Osteoblast (primary cell): ENCODE measurements around the gene AIF1. TPM values are rescaled to one million over a fixed set of nuclear protein-coding genes. Genes with fewer than 3 reads are reported as not detected.
A peak's percentile ranks its signal among the peaks of the same experiment; 100 is the strongest.

Experiments used
- DNase-seq: peaks from one replicate; pipeline ENCODE4 v3.0.0; 2011; ENCODE audit warnings: low spot score, mixed read lengths; ENCODE audit not compliant: insufficient read length; ENCODE audit errors: missing footprints
- H2AFZ ChIP-seq: 2 replicates; pipeline ENCODE4 v1.6.0; 2011; ENCODE audit warnings: mild to moderate bottlenecking, low read length
- H3K27ac ChIP-seq: 2 replicates; pipeline ENCODE4 v1.5.1; 2011; ENCODE audit warnings: mild to moderate bottlenecking, low read depth, low read length, moderate library complexity
- H3K27me3 ChIP-seq: 2 replicates; pipeline ENCODE4 v1.6.0; 2012; ENCODE audit warnings: mild to moderate bottlenecking, control low read depth, inconsistent platforms, low read length, moderate library complexity; ENCODE audit not compliant: insufficient read depth
- H3K36me3 ChIP-seq: 2 replicates; pipeline ENCODE4 v1.5.1; 2011; ENCODE audit warnings: mild to moderate bottlenecking, low read length, control low read depth, moderate library complexity; ENCODE audit not compliant: insufficient read depth
- H3K4me1 ChIP-seq: 2 replicates; pipeline ENCODE4 v1.5.1; 2011; ENCODE audit warnings: mild to moderate bottlenecking, low read length, control low read depth, moderate library complexity; ENCODE audit not compliant: insufficient read depth
- H3K4me2 ChIP-seq: 2 replicates; pipeline ENCODE4 v1.6.0; 2011; ENCODE audit warnings: mild to moderate bottlenecking, low read length; ENCODE audit not compliant: insufficient read depth
- H3K4me3 ChIP-seq: fragments of 200-600 bp; sonication (generic); 3 replicates; pipeline ENCODE4 v1.5.1; 2012; ENCODE audit warnings: mild to moderate bottlenecking, low read length, inconsistent platforms; ENCODE audit not compliant: insufficient read depth
- H3K79me2 ChIP-seq: 2 replicates; pipeline ENCODE4 v1.6.0; 2012; ENCODE audit warnings: mild to moderate bottlenecking, low read length, control low read depth, inconsistent platforms; ENCODE audit not compliant: insufficient read depth
- H3K9me3 ChIP-seq: 2 replicates; pipeline ENCODE4 v1.5.1; 2011; ENCODE audit warnings: low read depth, low read length, control low read depth
- H4K20me1 ChIP-seq: 2 replicates; pipeline ENCODE4 v1.6.0; 2012; ENCODE audit warnings: mild to moderate bottlenecking, low read length, control low read depth; ENCODE audit not compliant: insufficient read depth
- CTCF ChIP-seq: IDR thresholded peaks from 2 replicates; pipeline ENCODE4 v1.5.1; 2011; ENCODE audit warnings: mild to moderate bottlenecking, low read depth, low read length, moderate library complexity; ENCODE audit errors: extremely low read depth
- total RNA-seq: library from RNA; depleted of rRNA; stranded (reverse); fragments of >200 nt; gene quantifications from 2 replicates; pipeline ENCODE4 v1.2.3, GENCODE V29; 2012

AIF1 gene
- total RNA-seq, 1 donor = 0.36 TPM

- H3K36me3 ChIP-seq = no peaks in the 10 kb centered on the region
- H3K4me2 ChIP-seq = no peak overlapping the region
- H3K9me3 ChIP-seq = no peaks in the 10 kb centered on the region
- H4K20me1 ChIP-seq = no peaks in the 10 kb centered on the region
- no peaks in the 10 kb centered on the region for H3K27me3 ChIP-seq
- H3K27ac ChIP-seq = no peak overlapping the region
- peak; percentile 78 for DNase-seq
- no peaks in the 10 kb centered on the region for H3K79me2 ChIP-seq
- no peak overlapping the region for H2AFZ ChIP-seq
- H3K4me1 ChIP-seq = no peaks in the 10 kb centered on the region
- no peak for TF ChIP-seq CTCF
- H3K4me3 ChIP-seq = no peak overlapping the region
Observed at GRCh38 chr6:31610968-31611367, 4.1 kb upstream of the AIF1 start.

- H3K4me2 ChIP-seq = no peak overlapping the region
- H3K27ac ChIP-seq = no peak overlapping the region
- H3K9me3 ChIP-seq = no peaks in the 10 kb centered on the region
- H3K4me1 ChIP-seq = no peaks in the 10 kb centered on the region
- H2AFZ ChIP-seq = no peak overlapping the region
- H3K79me2 ChIP-seq = no peaks in the 10 kb centered on the region
- no peak for TF ChIP-seq CTCF
- DNase-seq = no peak
- no peaks in the 10 kb centered on the region for H3K27me3 ChIP-seq
- no peak overlapping the region for H3K4me3 ChIP-seq
- no peaks in the 10 kb centered on the region for H4K20me1 ChIP-seq
- no peaks in the 10 kb centered on the region for H3K36me3 ChIP-seq
Observed at GRCh38 chr6:31614075-31614619, 887 bp upstream of the AIF1 start.

- Histone ChIP-seq H3K36me3 (no peaks in the 10 kb centered on the region), H3K4me2 (no peak overlapping the region), H3K27me3 (no peaks in the 10 kb centered on the region), H3K9me3 (no peaks in the 10 kb centered on the region), H3K4me3 (no peak overlapping the region), H3K4me1 (peaks cover 3% of the 10 kb centered on the region), H2AFZ (no peak overlapping the region), H3K79me2 (peaks cover 2% of the 10 kb centered on the region), H4K20me1 (no peaks in the 10 kb centered on the region), H3K27ac (no peak overlapping the region)
- no peak for TF ChIP-seq CTCF
- DNase-seq = peak; percentile 46
Observed at GRCh38 chr6:31615748-31616147, 714 bp downstream of the AIF1 start.

DNA sequence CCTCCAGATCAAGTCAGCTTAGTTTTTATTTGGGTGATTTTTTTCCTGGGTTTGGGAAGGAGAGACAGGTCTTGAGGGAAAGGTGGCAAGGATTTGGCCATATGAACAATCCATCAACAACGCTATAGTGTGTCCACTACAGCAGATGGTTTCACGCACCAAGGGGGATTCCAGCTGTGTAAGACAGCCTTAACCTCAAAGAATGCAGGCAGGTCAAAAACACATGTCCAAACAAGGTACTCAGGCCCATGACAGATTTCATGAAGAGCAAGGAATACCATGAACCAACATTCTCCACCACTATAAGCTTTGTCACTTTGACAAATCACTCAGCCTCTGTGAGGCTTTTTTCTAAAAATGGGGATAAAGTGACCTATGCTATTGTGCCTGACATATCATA, 2.0 kb downstream of the AIF1 start:
- Histone ChIP-seq H2AFZ (no peak overlapping the region), H3K27ac (no peak overlapping the region), H3K79me2 (peaks cover 15% of the 10 kb centered on the region), H3K9me3 (no peaks in the 10 kb centered on the region), H3K4me3 (no peak overlapping the region), H3K4me1 (peaks cover 8% of the 10 kb centered on the region), H3K27me3 (no peaks in the 10 kb centered on the region), H3K4me2 (no peak overlapping the region), H4K20me1 (peaks cover 5% of the 10 kb centered on the region), H3K36me3 (no peaks in the 10 kb centered on the region)
- DNase-seq = no peak
- TF ChIP-seq CTCF = no peak
